ENCODE measurements around the gene SLC9A3. TPM values are rescaled to one million over a fixed set of nuclear protein-coding genes. Genes with fewer than 3 reads are reported as not detected.

Gene SLC9A3
- total RNA-seq, 4 donors from 2014 or later: 3.7 to 5.9 (median 4.3) TPM

- no peak for DNase-seq (ENCODE audit: low spot score in 2 of 2)
- Histone ChIP-seq H3K9me3 (no peaks in the 10 kb centered on the region), H3K27me3 (peaks cover 90% of the 10 kb centered on the region), H3K27ac (no peak overlapping the region), H3K4me1 (peaks cover 12% of the 10 kb centered on the region), H3K4me3 (no peak overlapping the region), H3K36me3 (no peaks in the 10 kb centered on the region)
- 87% methylated on average over 13 of the region's 13 CpGs for WGBS
- TF ChIP-seq EP300 (IDR thresholded peaks at IDR 0.05) (no peak), CTCF (IDR thresholded peaks at IDR 0.05) (no peak), POLR2A (IDR thresholded peaks at IDR 0.05) (no peak), POLR2AphosphoS5 (IDR thresholded peaks at IDR 0.05) (no peak)
These were observed 7.6 kb upstream of the SLC9A3 start for GRCh38 chr5:531749-532315.

GRCh38 chr5:531101-531748 is 7.0 kb upstream of the SLC9A3 start:
- Histone ChIP-seq H3K27me3 (peaks cover 95% of the 10 kb centered on the region), H3K27ac (no peak overlapping the region), H3K4me3 (no peak overlapping the region), H3K36me3 (no peaks in the 10 kb centered on the region), H3K4me1 (peaks cover 12% of the 10 kb centered on the region), H3K9me3 (no peaks in the 10 kb centered on the region)
- TF ChIP-seq POLR2A (IDR thresholded peaks at IDR 0.05) (no peak), POLR2AphosphoS5 (IDR thresholded peaks at IDR 0.05) (no peak), CTCF (IDR thresholded peaks at IDR 0.05) (no peak), EP300 (IDR thresholded peaks at IDR 0.05) (no peak)
- WGBS: 72% methylated on average over 14 of the region's 25 CpGs
- no peak for DNase-seq (ENCODE audit: low spot score in 2 of 2)

- TF ChIP-seq POLR2AphosphoS5 (IDR thresholded peaks at IDR 0.05): no peak
- TF ChIP-seq CTCF (IDR thresholded peaks at IDR 0.05): no peak
- TF ChIP-seq EP300 (IDR thresholded peaks at IDR 0.05): no peak
- no peak for TF ChIP-seq POLR2A (IDR thresholded peaks at IDR 0.05)
These were observed 6.0 kb upstream of the SLC9A3 start for GRCh38 chr5:530001-530955.

GRCh38 chr5:528629-529511 is 4.6 kb upstream of the SLC9A3 start:
- WGBS: 32% methylated on average over 9 of the region's 55 CpGs

More at GRCh38 chr5:530001-530955, 6.0 kb upstream of the SLC9A3 start:
- Histone ChIP-seq H3K36me3 (no peaks in the 10 kb centered on the region), H3K27me3 (peaks cover 95% of the 10 kb centered on the region), H3K9me3 (no peaks in the 10 kb centered on the region), H3K4me1 (peaks cover 12% of the 10 kb centered on the region), H3K4me3 (no peak overlapping the region), H3K27ac (no peak overlapping the region)
- DNase-seq (ENCODE audit: low spot score in 2 of 2): no peak
- WGBS: 75% methylated on average over 24 of the region's 24 CpGs

More at GRCh38 chr5:528629-529511, 4.6 kb upstream of the SLC9A3 start:
- no peak for DNase-seq (ENCODE audit: low spot score in 2 of 2)
- Histone ChIP-seq H3K4me3 (peak overlapping the region; percentile 12), H3K4me1 (peaks cover 24% of the 10 kb centered on the region), H3K9me3 (no peaks in the 10 kb centered on the region), H3K27ac (no peak overlapping the region), H3K36me3 (no peaks in the 10 kb centered on the region), H3K27me3 (peaks cover 95% of the 10 kb centered on the region)
- no peak for TF ChIP-seq CTCF (IDR thresholded peaks at IDR 0.05)
- TF ChIP-seq EP300 (IDR thresholded peaks at IDR 0.05): no peak
- TF ChIP-seq POLR2AphosphoS5 (IDR thresholded peaks at IDR 0.05): no peak
- no peak for TF ChIP-seq POLR2A (IDR thresholded peaks at IDR 0.05)
